GM23248 (cell line): ENCODE data around the gene FGF6. TPM values are rescaled to one million over a fixed set of nuclear protein-coding genes. Genes with fewer than 3 reads are reported as not detected.

Experiments
- DNase-seq: peaks from one replicate; pipeline ENCODE4 v3.0.0-alpha.2; 2015
- H2AFZ ChIP-seq: fragments of 200-600 bp; sonication (generic); 2 replicates; pipeline ENCODE4 v1.6.1; 2016; ENCODE audit warnings: antibody characterized with exemption
- H3F3A ChIP-seq: fragments of 200-600 bp; sonication (generic); 2 replicates; pipeline ENCODE4 v1.6.1; 2016; ENCODE audit warnings: mild to moderate bottlenecking, antibody characterized with exemption, mixed run types; ENCODE audit not compliant: insufficient read depth
- H3K27ac ChIP-seq: fragments of 200-600 bp; sonication (generic); 2 replicates; pipeline ENCODE4 v1.5.1; 2016; ENCODE audit warnings: mild to moderate bottlenecking
- H3K27me3 ChIP-seq: fragments of 200-600 bp; sonication (generic); replicated peaks from 2 replicates; pipeline ENCODE4 v1.6.1; 2016; ENCODE audit warnings: mild to moderate bottlenecking; ENCODE audit not compliant: insufficient read depth
- H3K36me3 ChIP-seq: fragments of 200-600 bp; sonication (generic); 2 replicates; pipeline ENCODE4 v1.6.1; 2016; ENCODE audit warnings: low read depth, mild to moderate bottlenecking
- H3K4me1 ChIP-seq: fragments of 200-600 bp; sonication (generic); 2 replicates; pipeline ENCODE4 v1.6.1; 2016; ENCODE audit warnings: mild to moderate bottlenecking; ENCODE audit not compliant: insufficient read depth
- H3K4me2 ChIP-seq: fragments of 200-600 bp; sonication (generic); one replicate; pipeline ENCODE4 v1.6.1; 2016; ENCODE audit warnings: mild to moderate bottlenecking; ENCODE audit not compliant: unreplicated experiment
- H3K4me3 ChIP-seq: fragments of 200-600 bp; sonication (generic); 2 replicates; pipeline ENCODE4 v1.5.1; 2016; ENCODE audit warnings: mild to moderate bottlenecking
- H3K79me2 ChIP-seq: fragments of 200-600 bp; sonication (generic); 2 replicates; pipeline ENCODE4 v1.6.1; 2016; ENCODE audit warnings: mild to moderate bottlenecking; ENCODE audit not compliant: insufficient read depth
- H3K9ac ChIP-seq: fragments of 200-600 bp; sonication (generic); 2 replicates; pipeline ENCODE4 v1.6.1; 2016; ENCODE audit warnings: mild to moderate bottlenecking
- H3K9me2 ChIP-seq: fragments of 200-600 bp; sonication (generic); 2 replicates; pipeline ENCODE4 v1.6.1; 2016; ENCODE audit warnings: mixed run types, mild to moderate bottlenecking, moderate library complexity; ENCODE audit not compliant: insufficient read depth
- H3K9me3 ChIP-seq: fragments of 200-600 bp; sonication (generic); one replicate; pipeline ENCODE4 v1.6.1; 2017; ENCODE audit warnings: low read depth
- H4K20me1 ChIP-seq: fragments of 200-600 bp; sonication (generic); 2 replicates; pipeline ENCODE4 v1.6.0; 2016; ENCODE audit not compliant: insufficient read depth
- EZH2 ChIP-seq: fragments of 200-600 bp; sonication (generic); IDR thresholded peaks from 2 replicates; pipeline ENCODE4 v1.6.1; 2018; ENCODE audit warnings: antibody characterized with exemption, mild to moderate bottlenecking; ENCODE audit not compliant: insufficient read depth, poor library complexity, severe bottlenecking
- EZH2phosphoT487 ChIP-seq: fragments of 200-600 bp; sonication (generic); IDR thresholded peaks from 2 replicates; pipeline ENCODE4 v1.6.1; 2018; ENCODE audit warnings: antibody characterized with exemption, moderate library complexity, mild to moderate bottlenecking, low read depth; ENCODE audit not compliant: insufficient read depth
- WGBS, 2 experiments: methylation state at CpG; one replicate each; pipeline ENCODE4 v1.1.6; 2015 to 2017; ENCODE audit warnings: low lambda C conversion rate in 2 of 2, low coverage in 1 of 2; ENCODE audit errors: missing lambda C conversion rate in 2 of 2; 5-methylcytosine and 5-hydroxymethylcytosine counted together
- in situ Hi-C: fragments of 300-500 bp; cut with MboI; formaldehyde crosslinking; loops from 2 replicates; pipeline ENCODE4 v1.15.0; 2020
- polyA plus RNA-seq: library from polyadenylated mRNA; unstranded; fragments of >200 nt; fragmentation: Nextera tagmentation; extraction: Ambion mirVana; gene quantifications from 2 replicates; pipeline ENCODE4 v1.2.1, GENCODE V29; 2016
- total RNA-seq: library from RNA; depleted of rRNA; stranded (reverse); fragments of >200 nt; shearing (Covaris generic); gene quantifications from 2 replicates; pipeline ENCODE4 v1.2.3, GENCODE V29; 2014

FGF6 gene
- total and polyA plus RNA-seq, 2 experiments from 2014 or later: not detected

DNA sequence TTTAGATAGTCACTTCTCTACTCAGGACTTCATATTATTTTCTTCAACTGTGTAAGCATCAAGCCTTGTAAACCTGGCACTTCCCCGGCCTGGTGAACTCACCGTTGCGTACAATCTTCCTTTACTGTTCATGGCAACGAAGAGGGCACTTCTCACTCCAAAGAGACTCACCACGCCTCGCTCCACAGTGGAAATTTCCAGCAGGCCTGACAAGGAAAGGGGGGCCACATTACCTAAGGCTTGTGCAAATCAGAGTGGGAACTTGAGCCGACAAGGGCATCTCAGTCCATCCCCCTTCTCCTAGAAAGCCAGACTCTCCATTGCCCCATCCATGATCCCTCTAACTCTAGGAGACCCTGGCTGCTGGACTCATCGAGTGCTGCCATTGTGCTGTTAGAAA lies 1.6 kb downstream of the FGF6 start:
- 49 to 61% methylated on average over 8 of the region's 8 CpGs for WGBS, 2 experiments
- Histone ChIP-seq H3K36me3 (no peaks in the 10 kb centered on the region), H3K9ac (no peak overlapping the region), H4K20me1 (no peaks in the 10 kb centered on the region), H3F3A (no peaks in the 10 kb centered on the region), H3K27me3 (peaks cover 24% of the 10 kb centered on the region), H3K4me2 (no peak overlapping the region), H3K79me2 (no peaks in the 10 kb centered on the region), H3K4me1 (no peaks in the 10 kb centered on the region), H3K9me2 (no peaks in the 10 kb centered on the region), H3K4me3 (no peak overlapping the region), H2AFZ (no peak overlapping the region), H3K27ac (no peak overlapping the region), H3K9me3 (no peaks in the 10 kb centered on the region)
- in situ Hi-C loops: no loop called here
- DNase-seq: no peak
- no peak for TF ChIP-seq EZH2phosphoT487
- no peak for TF ChIP-seq EZH2

DNA sequence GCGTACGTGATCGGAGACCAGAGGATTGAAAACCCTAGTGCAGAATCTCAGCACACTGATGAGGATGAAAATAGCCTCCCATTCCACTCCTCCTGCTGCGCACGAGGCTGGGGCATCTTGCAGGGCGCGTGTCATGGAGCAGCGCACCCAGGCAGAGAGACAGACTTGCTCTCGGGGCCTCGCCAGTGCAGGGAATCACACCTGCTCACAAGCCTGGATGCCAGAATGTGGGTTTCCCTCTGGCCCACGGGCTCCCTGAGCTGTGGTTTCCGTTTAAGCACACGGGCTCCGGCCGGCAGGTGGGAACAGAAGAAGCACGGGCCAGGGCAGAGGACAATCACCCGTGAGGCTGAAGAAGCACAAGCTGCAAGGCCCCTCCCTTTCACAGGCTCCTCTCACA lies 2.0 kb downstream of the FGF6 start:
- Histone ChIP-seq H2AFZ (no peak overlapping the region), H3K4me1 (no peaks in the 10 kb centered on the region), H3F3A (no peaks in the 10 kb centered on the region), H3K36me3 (no peaks in the 10 kb centered on the region), H3K79me2 (no peaks in the 10 kb centered on the region), H3K9ac (no peak overlapping the region), H3K27ac (no peak overlapping the region), H3K4me2 (no peak overlapping the region), H3K9me3 (no peaks in the 10 kb centered on the region), H3K9me2 (no peaks in the 10 kb centered on the region), H4K20me1 (no peaks in the 10 kb centered on the region), H3K27me3 (peaks cover 20% of the 10 kb centered on the region), H3K4me3 (no peak overlapping the region)
- DNase-seq: no peak
- TF ChIP-seq EZH2phosphoT487: no peak
- no peak for TF ChIP-seq EZH2
- in situ Hi-C loops: no loop called here
- 47 to 69% methylated on average over 17 of the region's 17 CpGs for WGBS, 2 experiments

DNA sequence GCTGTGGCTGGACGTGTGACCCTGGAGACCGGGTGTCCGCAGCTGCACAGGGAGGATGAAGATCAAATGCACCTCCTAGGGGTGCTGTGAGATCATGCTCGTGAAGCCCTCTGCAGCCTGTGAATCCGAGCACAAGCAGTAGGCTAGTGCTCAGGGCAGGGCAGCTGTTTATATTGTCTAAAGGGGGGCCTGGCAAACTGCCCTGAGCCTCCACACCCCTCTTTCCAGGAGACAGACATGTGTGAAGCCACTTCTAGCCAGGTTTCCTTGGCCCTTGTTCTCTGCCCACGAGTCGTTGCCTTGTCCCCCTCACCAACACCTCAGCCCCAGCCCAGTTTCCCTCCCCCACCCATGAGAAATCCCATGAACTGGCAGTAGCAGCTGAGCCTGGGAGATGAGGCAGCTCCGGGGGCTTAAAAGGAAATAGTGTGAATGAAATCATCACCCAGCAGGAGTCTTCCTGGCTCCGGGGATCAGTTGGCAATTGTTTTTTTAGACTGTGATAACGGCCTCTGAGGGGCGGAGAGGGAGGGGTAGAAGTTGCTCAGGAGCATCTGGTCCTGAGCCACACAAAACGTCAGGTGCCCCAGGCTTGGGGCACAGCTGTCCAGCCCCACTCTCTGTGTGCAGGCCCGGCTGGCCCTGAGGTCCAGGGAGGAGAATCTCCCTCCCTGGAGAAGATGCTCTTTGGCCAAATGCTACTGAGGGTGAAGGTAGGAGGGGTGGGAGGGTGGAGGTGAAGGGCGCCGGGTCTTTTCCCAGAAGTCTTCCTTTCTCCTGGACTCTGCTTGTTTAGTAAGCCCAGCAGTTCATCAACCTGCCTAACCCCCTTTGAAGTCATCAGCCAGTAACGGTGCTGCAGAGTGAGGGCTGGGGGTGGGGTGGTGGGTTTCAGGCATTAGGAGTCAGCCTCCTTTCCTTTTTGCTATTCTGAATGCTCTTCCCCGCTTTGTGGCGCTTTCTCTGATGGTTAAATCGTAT lies 4.0 kb downstream of the FGF6 start:
- H3K79me2 ChIP-seq: no peaks in the 10 kb centered on the region
- no peaks in the 10 kb centered on the region for H3K4me1 ChIP-seq
- no peak for TF ChIP-seq EZH2phosphoT487
- no peak for TF ChIP-seq EZH2
- WGBS, 2 experiments: 5 to 7% methylated on average over 18 to 19 of the region's 19 CpGs
- no peak overlapping the region for H3K9ac ChIP-seq
- no peaks in the 10 kb centered on the region for H3F3A ChIP-seq
- no peaks in the 10 kb centered on the region for H4K20me1 ChIP-seq
- no peaks in the 10 kb centered on the region for H3K36me3 ChIP-seq
- no peaks in the 10 kb centered on the region for H3K9me3 ChIP-seq
- no peak overlapping the region for H2AFZ ChIP-seq
- H3K9me2 ChIP-seq: no peaks in the 10 kb centered on the region
- H3K4me3 ChIP-seq: no peak overlapping the region
- H3K27me3 ChIP-seq: peaks cover 25% of the 10 kb centered on the region
- no peak overlapping the region for H3K27ac ChIP-seq
- in situ Hi-C loops: no loop called here
- no peak overlapping the region for H3K4me2 ChIP-seq
- DNase-seq: no peak

DNA sequence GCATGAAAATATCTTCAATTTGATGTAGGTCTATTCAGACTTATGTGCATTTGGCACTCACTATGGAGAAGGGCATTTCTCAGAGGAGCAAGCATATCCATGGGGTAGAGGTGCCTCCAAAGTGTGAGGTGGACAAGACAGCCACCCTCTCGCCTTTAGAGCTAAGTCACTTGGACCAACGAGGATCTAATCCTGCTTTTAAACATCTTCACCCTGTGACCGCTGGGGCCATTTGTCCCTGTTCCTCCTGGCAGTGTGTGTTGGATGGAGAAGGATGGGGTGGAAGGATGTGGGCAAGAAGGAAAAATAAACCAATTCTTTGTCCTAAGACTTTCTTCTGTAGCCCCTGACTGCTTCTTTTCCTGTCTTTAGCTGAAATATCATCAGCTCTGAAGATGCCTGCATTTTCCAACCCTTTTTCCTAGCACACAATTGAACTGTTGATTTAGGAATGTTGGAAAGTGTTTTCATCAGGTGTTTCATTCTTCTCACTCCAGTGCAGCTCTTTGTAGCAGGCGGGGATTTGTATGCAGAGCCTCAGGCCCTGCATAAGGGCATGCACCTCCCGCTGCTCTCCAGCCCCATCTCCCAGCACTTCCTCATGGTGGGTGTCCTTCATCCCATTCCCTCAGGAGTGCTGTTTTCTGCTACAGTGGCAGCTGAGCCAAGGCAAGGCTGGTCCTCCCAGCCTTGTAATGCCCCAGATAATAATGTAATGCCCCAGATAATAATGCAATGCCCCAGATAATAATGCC lies 5.3 kb downstream of the FGF6 start:
- Histone ChIP-seq H3K4me3 (no peak overlapping the region), H3K79me2 (no peaks in the 10 kb centered on the region), H2AFZ (no peak overlapping the region), H3F3A (no peaks in the 10 kb centered on the region), H3K27me3 (peaks cover 25% of the 10 kb centered on the region), H3K9me2 (no peaks in the 10 kb centered on the region), H3K27ac (no peak overlapping the region), H3K4me1 (no peaks in the 10 kb centered on the region), H4K20me1 (no peaks in the 10 kb centered on the region), H3K9me3 (no peaks in the 10 kb centered on the region), H3K36me3 (no peaks in the 10 kb centered on the region), H3K4me2 (no peak overlapping the region), H3K9ac (no peak overlapping the region)
- in situ Hi-C loops: no loop called here
- TF ChIP-seq EZH2 (no peak), EZH2phosphoT487 (no peak)
- DNase-seq: no peak
- WGBS, 2 experiments: 24 to 31% methylated on average over 5 of the region's 5 CpGs
